ENCODE results near the gene ZFY.

ZFY gene

GRCh38 chrY:2965629-2966028 lies 30.4 kb downstream of the ZFY start:
- H4K20me1 ChIP-seq (ENCODE audit: insufficient read depth, low read length): no peaks in the 10 kb centered on the region
- H3K9me3 ChIP-seq (ENCODE audit: insufficient read depth, low read length): no peaks in the 10 kb centered on the region
- no peak overlapping the region for H3K4me2 ChIP-seq (ENCODE audit: low read length)
- H3K9ac ChIP-seq (ENCODE audit: low read length): no peak overlapping the region
- no peaks in the 10 kb centered on the region for H3K27me3 ChIP-seq (ENCODE audit: low read depth, low read length)
- H3K4me3 ChIP-seq (ENCODE audit: low read length): no peak overlapping the region
- no peaks in the 10 kb centered on the region for H3K36me3 ChIP-seq (replicated peaks; ENCODE audit: low read depth, low read length)
- no peak overlapping the region for H3K27ac ChIP-seq (ENCODE audit: low read length)
- TF ChIP-seq EZH2phosphoT487 (IDR thresholded peaks at IDR 0.05; ENCODE audit: low read depth): no peak
- no peak for TF ChIP-seq CTCF (IDR thresholded peaks at IDR 0.05; ENCODE audit: low read depth, low read length)
- H3K79me2 ChIP-seq (ENCODE audit: low read length): peaks cover 19% of the 10 kb centered on the region
- H2AFZ ChIP-seq (ENCODE audit: low read depth, low read length): no peak overlapping the region
- peaks cover 21% of the 10 kb centered on the region for H3K4me1 ChIP-seq (ENCODE audit: low read length)

- Histone ChIP-seq H3K4me3 (ENCODE audit: low read length) (no peak overlapping the region), H3K9ac (ENCODE audit: low read length) (no peak overlapping the region), H3K27ac (ENCODE audit: low read length) (no peak overlapping the region), H3K79me2 (ENCODE audit: low read length) (peaks cover 43% of the 10 kb centered on the region), H3K9me3 (ENCODE audit: insufficient read depth, low read length) (no peaks in the 10 kb centered on the region), H3K4me1 (ENCODE audit: low read length) (peaks cover 55% of the 10 kb centered on the region), H2AFZ (ENCODE audit: low read depth, low read length) (no peak overlapping the region), H3K27me3 (ENCODE audit: low read depth, low read length) (no peaks in the 10 kb centered on the region), H3K36me3 (replicated peaks; ENCODE audit: low read depth, low read length) (no peaks in the 10 kb centered on the region), H4K20me1 (ENCODE audit: insufficient read depth, low read length) (no peaks in the 10 kb centered on the region), H3K4me2 (ENCODE audit: low read length) (no peak overlapping the region)
- TF ChIP-seq CTCF (IDR thresholded peaks at IDR 0.05; ENCODE audit: low read depth, low read length) (no peak), EZH2phosphoT487 (IDR thresholded peaks at IDR 0.05; ENCODE audit: low read depth) (no peak)
These were observed 34.4 kb downstream of the ZFY start for GRCh38 chrY:2969561-2969960.

GRCh38 chrY:2972708-2973107 lies 37.5 kb downstream of the ZFY start:
- Histone ChIP-seq H3K79me2 (ENCODE audit: low read length) (peaks cover 41% of the 10 kb centered on the region), H4K20me1 (ENCODE audit: insufficient read depth, low read length) (no peaks in the 10 kb centered on the region), H3K4me3 (ENCODE audit: low read length) (peak overlapping the region; percentile 75), H3K4me2 (ENCODE audit: low read length) (peak overlapping the region; percentile 100), H3K27ac (ENCODE audit: low read length) (peak overlapping the region; percentile 96), H3K9me3 (ENCODE audit: insufficient read depth, low read length) (no peaks in the 10 kb centered on the region), H3K9ac (ENCODE audit: low read length) (peak overlapping the region; percentile 87), H2AFZ (ENCODE audit: low read depth, low read length) (no peak overlapping the region; the same call in 1 of the 2 replicates), H3K27me3 (ENCODE audit: low read depth, low read length) (no peaks in the 10 kb centered on the region), H3K4me1 (ENCODE audit: low read length) (peaks cover 50% of the 10 kb centered on the region), H3K36me3 (replicated peaks; ENCODE audit: low read depth, low read length) (peaks cover 9% of the 10 kb centered on the region)
- TF ChIP-seq CTCF (IDR thresholded peaks at IDR 0.05; ENCODE audit: low read depth, low read length) (no peak), EZH2phosphoT487 (IDR thresholded peaks at IDR 0.05; ENCODE audit: low read depth) (no peak)

- Histone ChIP-seq H3K36me3 (replicated peaks; ENCODE audit: low read depth, low read length) (peaks cover 9% of the 10 kb centered on the region), H3K9me3 (ENCODE audit: insufficient read depth, low read length) (no peaks in the 10 kb centered on the region), H3K27ac (ENCODE audit: low read length) (peak overlapping the region; percentile 96), H3K4me3 (ENCODE audit: low read length) (peak overlapping the region; percentile 75), H3K79me2 (ENCODE audit: low read length) (peaks cover 41% of the 10 kb centered on the region), H3K27me3 (ENCODE audit: low read depth, low read length) (no peaks in the 10 kb centered on the region), H3K9ac (ENCODE audit: low read length) (peak overlapping the region; percentile 87), H2AFZ (ENCODE audit: low read depth, low read length) (peak overlapping the region; percentile 38; the same call in 1 of the 2 replicates), H3K4me2 (ENCODE audit: low read length) (peak overlapping the region; percentile 100), H4K20me1 (ENCODE audit: insufficient read depth, low read length) (no peaks in the 10 kb centered on the region), H3K4me1 (ENCODE audit: low read length) (peaks cover 50% of the 10 kb centered on the region)
- TF ChIP-seq EZH2phosphoT487 (IDR thresholded peaks at IDR 0.05; ENCODE audit: low read depth) (no peak), CTCF (IDR thresholded peaks at IDR 0.05; ENCODE audit: low read depth, low read length) (no peak)
These were observed 38.0 kb downstream of the ZFY start for GRCh38 chrY:2973110-2973751.
